Dendritic cell treated with granulocyte-macrophage colony-stimulating factor and Interleukin-4, amounts not matched to agents 40 ng/mL and 50 ng/mL, for 4 days (primary cell): ENCODE measurements around the gene CMIP.

ENCODE experiments used
- H3K27ac Mint-ChIP-seq: one replicate; pipeline ENCODE4 v1.8.0; 2022; ENCODE audit warnings: mild to moderate bottlenecking, mixed read lengths
- H3K27me3 Mint-ChIP-seq: one replicate; pipeline ENCODE4 v1.8.0; 2022; ENCODE audit warnings: mild to moderate bottlenecking, mixed read lengths
- H3K36me3 Mint-ChIP-seq: one replicate; pipeline ENCODE4 v1.8.0; 2022; ENCODE audit warnings: low read depth, mixed read lengths
- H3K4me1 Mint-ChIP-seq: one replicate; pipeline ENCODE4 v1.8.0; 2022; ENCODE audit warnings: low read depth, mixed read lengths
- H3K4me3 Mint-ChIP-seq: one replicate; pipeline ENCODE4 v1.8.0; 2022; ENCODE audit warnings: mild to moderate bottlenecking, moderate library complexity, mixed read lengths
- H3K9me3 Mint-ChIP-seq: one replicate; pipeline ENCODE4 v1.8.0; 2022; ENCODE audit warnings: mixed read lengths
- intact Hi-C: fragments of 100-400 bp; cut with micrococcal nuclease; formaldehyde crosslinking; loops from one replicate; pipeline ENCODE4 v1.15.0; 2022

Gene CMIP

DNA sequence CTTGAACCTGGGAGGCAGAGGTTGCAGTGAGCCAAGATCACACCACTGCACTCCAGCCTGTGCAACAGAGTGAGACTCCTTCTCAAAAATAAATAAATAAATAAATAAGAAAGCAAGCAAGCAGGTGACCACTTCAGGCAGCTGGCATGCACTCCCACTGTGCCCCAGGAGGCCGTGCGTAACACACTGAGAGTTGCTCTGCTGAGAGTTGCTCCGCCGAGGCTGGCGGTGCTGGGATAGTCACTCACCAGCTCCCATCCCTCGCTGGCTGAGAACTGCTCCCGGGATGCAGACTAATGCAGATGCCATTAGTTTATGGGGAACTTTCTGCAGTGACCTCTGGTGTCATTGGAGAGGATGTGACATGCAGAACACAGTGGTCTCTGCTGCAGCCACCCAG, 228.8 kb downstream of the CMIP start:
- intact Hi-C loops = no loop called here
- Mint-ChIP-seq H3K27ac (no peak overlapping the region), H3K36me3 (peaks cover 100% of the 10 kb centered on the region), H3K4me3 (no peak overlapping the region), H3K9me3 (no peaks in the 10 kb centered on the region), H3K4me1 (no peaks in the 10 kb centered on the region), H3K27me3 (no peaks in the 10 kb centered on the region)

GRCh38 chr16:81675662-81676061, 231.1 kb downstream of the CMIP start:
- no peaks in the 10 kb centered on the region for H3K9me3 Mint-ChIP-seq
- peaks cover 100% of the 10 kb centered on the region for H3K36me3 Mint-ChIP-seq
- no peaks in the 10 kb centered on the region for H3K27me3 Mint-ChIP-seq
- no peak overlapping the region for H3K27ac Mint-ChIP-seq
- no peak overlapping the region for H3K4me3 Mint-ChIP-seq
- no peaks in the 10 kb centered on the region for H3K4me1 Mint-ChIP-seq
- intact Hi-C loops = no loop called here

GRCh38 chr16:81676066-81676882, 231.7 kb downstream of the CMIP start:
- no peaks in the 10 kb centered on the region for H3K27me3 Mint-ChIP-seq
- H3K9me3 Mint-ChIP-seq = no peaks in the 10 kb centered on the region
- intact Hi-C loops = no loop called here
- no peaks in the 10 kb centered on the region for H3K4me1 Mint-ChIP-seq
- no peak overlapping the region for H3K27ac Mint-ChIP-seq
- peaks cover 100% of the 10 kb centered on the region for H3K36me3 Mint-ChIP-seq
- H3K4me3 Mint-ChIP-seq = no peak overlapping the region

DNA sequence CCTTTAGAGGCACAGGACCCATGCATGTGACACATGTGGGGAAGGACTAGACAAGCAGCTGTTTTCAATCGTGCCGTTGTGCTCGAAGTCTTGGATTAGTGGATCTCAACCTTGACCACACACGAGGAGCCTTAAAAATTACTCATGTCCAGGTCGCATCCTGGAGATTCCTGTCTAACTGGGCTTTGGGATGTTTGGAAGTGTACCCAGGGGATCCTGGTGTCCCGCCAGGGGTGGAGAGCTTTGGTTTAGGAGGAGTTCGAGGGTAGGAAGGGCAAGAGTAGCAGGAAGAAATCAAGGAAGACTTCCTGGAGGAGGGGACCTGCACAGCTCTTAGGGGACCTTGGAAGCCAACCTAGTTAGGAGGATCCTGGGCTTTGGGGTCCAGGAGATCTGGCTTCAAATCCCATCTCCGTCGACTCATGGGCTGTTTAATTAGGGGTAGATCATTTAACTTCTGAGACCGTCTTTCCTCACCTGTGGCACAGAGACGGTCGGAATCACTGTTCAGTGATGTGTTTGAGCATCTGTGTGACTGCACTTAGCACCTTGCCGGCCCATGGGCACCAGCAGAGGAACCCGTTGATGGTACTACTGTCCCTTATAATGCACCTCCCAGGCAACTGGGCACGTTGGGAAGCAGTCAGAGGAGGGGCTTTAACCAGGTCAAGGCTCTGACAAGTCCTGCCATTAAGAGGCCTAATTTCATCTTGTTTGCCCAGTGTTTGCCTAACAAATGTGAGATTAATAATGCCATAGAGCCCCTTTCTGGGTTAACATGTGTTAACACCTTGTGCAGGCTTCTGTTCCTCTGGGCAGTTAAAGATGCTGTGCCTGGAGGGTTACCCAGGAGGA, 232.5 kb downstream of the CMIP start:
- Mint-ChIP-seq H3K9me3 (no peaks in the 10 kb centered on the region), H3K4me3 (no peak overlapping the region), H3K36me3 (peaks cover 100% of the 10 kb centered on the region), H3K27me3 (no peaks in the 10 kb centered on the region), H3K4me1 (no peaks in the 10 kb centered on the region), H3K27ac (no peak overlapping the region)
- intact Hi-C loops = no loop called here

GRCh38 chr16:81678326-81679095, 233.9 kb downstream of the CMIP start:
- no peaks in the 10 kb centered on the region for H3K27me3 Mint-ChIP-seq
- intact Hi-C loops = no loop called here
- no peaks in the 10 kb centered on the region for H3K9me3 Mint-ChIP-seq
- peaks cover 99% of the 10 kb centered on the region for H3K36me3 Mint-ChIP-seq
- H3K4me1 Mint-ChIP-seq = no peaks in the 10 kb centered on the region
- H3K4me3 Mint-ChIP-seq = no peak overlapping the region
- no peak overlapping the region for H3K27ac Mint-ChIP-seq

GRCh38 chr16:81679721-81680430, 235.3 kb downstream of the CMIP start:
- Mint-ChIP-seq H3K27ac (no peak overlapping the region), H3K4me1 (no peaks in the 10 kb centered on the region), H3K4me3 (no peak overlapping the region), H3K36me3 (peaks cover 97% of the 10 kb centered on the region), H3K27me3 (no peaks in the 10 kb centered on the region), H3K9me3 (no peaks in the 10 kb centered on the region)
- intact Hi-C loops = no loop called here

- no peaks in the 10 kb centered on the region for H3K27me3 Mint-ChIP-seq
- peaks cover 97% of the 10 kb centered on the region for H3K36me3 Mint-ChIP-seq
- H3K9me3 Mint-ChIP-seq = no peaks in the 10 kb centered on the region
- no peak overlapping the region for H3K27ac Mint-ChIP-seq
- H3K4me1 Mint-ChIP-seq = no peaks in the 10 kb centered on the region
- no peak overlapping the region for H3K4me3 Mint-ChIP-seq
- intact Hi-C loops = no loop called here
Measured at GRCh38 chr16:81680444-81681275, 236.1 kb downstream of the CMIP start.

- Mint-ChIP-seq H3K27ac (no peak overlapping the region), H3K9me3 (no peaks in the 10 kb centered on the region)
Measured at GRCh38 chr16:81681311-81681710, 236.7 kb downstream of the CMIP start.

GRCh38 chr16:81684242-81684837, 239.7 kb downstream of the CMIP start:
- Mint-ChIP-seq H3K36me3 (peaks cover 87% of the 10 kb centered on the region), H3K9me3 (no peaks in the 10 kb centered on the region), H3K27me3 (no peaks in the 10 kb centered on the region), H3K4me3 (no peak overlapping the region), H3K27ac (peak overlapping the region; percentile 27), H3K4me1 (no peaks in the 10 kb centered on the region)
- intact Hi-C loops = no loop called here

More at GRCh38 chr16:81681311-81681710, 236.7 kb downstream of the CMIP start:
- Mint-ChIP-seq H3K4me1 (no peaks in the 10 kb centered on the region), H3K4me3 (no peak overlapping the region), H3K36me3 (peaks cover 97% of the 10 kb centered on the region), H3K27me3 (no peaks in the 10 kb centered on the region)
- intact Hi-C loops = no loop called here

GRCh38 chr16:81684901-81685300, 240.3 kb downstream of the CMIP start:
- intact Hi-C loops = no loop called here
- Mint-ChIP-seq H3K36me3 (peaks cover 82% of the 10 kb centered on the region), H3K4me3 (no peak overlapping the region)

DNA sequence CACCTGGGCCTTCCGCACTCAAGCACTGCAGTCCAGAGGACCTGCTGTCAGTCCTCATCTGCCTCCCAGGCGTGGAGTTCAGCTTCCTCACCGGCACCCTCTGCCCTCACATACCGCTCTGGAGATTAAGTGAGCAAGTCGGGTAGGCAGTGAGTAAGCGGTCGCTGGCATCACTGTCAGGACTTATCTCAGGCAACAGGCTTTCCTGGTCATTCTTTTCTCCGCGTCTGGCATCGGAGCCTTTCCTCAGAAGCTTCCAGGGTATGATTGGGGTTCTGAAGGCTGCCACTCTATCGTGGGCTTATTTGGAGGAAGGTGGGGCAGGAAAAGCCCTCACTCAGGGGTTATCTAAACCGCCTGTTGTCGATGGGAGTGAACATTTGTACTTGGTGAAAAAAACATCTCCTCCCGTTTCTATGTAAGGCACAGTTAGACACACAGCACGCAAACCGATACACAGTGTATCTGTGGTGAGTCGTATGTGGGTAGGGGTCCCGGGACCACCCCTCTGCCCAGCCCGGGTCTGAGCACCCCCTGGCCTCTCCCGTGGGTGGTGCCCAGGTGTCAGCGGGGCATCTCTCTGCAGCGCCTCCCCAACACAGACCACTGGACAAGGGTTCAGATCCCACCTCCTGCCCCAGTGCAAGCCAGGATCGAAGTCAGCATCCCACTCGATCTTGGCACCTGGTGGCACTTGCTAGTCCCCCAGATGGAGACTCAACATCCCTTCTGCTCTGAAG, 242.0 kb downstream of the CMIP start:
- Mint-ChIP-seq H3K9me3 (no peaks in the 10 kb centered on the region), H3K27ac (no peak overlapping the region), H3K36me3 (peaks cover 70% of the 10 kb centered on the region), H3K4me1 (no peaks in the 10 kb centered on the region), H3K4me3 (no peak overlapping the region), H3K27me3 (no peaks in the 10 kb centered on the region)
- intact Hi-C loops = no loop called here

More at GRCh38 chr16:81684901-81685300, 240.3 kb downstream of the CMIP start:
- Mint-ChIP-seq H3K4me1 (no peaks in the 10 kb centered on the region), H3K27me3 (no peaks in the 10 kb centered on the region), H3K9me3 (no peaks in the 10 kb centered on the region), H3K27ac (peak overlapping the region; percentile 27)

DNA sequence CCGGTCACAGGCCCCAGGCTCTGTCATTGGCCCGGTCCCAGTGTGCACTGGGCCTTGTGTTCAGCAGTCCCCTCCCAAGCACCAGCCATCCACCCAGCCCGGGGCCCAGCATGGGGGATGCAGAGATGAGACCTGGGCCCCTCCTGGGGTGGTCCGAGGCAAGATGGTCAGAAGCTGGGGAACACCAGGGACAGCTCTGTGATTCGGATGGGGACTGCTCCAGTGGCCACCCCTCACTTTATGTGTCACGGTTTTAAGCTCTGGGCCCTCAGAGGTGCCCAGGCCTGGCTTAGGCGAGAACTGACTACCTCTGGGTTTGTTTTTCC, 242.5 kb downstream of the CMIP start:
- Mint-ChIP-seq H3K4me3 (no peak overlapping the region), H3K9me3 (no peaks in the 10 kb centered on the region), H3K36me3 (peaks cover 70% of the 10 kb centered on the region), H3K27ac (no peak overlapping the region), H3K27me3 (no peaks in the 10 kb centered on the region), H3K4me1 (no peaks in the 10 kb centered on the region)
- intact Hi-C loops = no loop called here
